H1 (cell line): ENCODE results near the gene CDC42EP5. TPM values are rescaled to one million over a fixed set of nuclear protein-coding genes. Genes with fewer than 3 reads are reported as not detected.

Source experiments
- CTCF ChIA-PET: fragments of 300-600 bp; sonication (Branson Sonifier 250); formaldehyde crosslinking; loops from one replicate; lab custom pipeline; 2021; ENCODE audit not compliant: partially characterized antibody; lab: Charles Lee
- POLR2A ChIA-PET: fragments of 300-600 bp; sonication (Branson Sonifier 250); formaldehyde crosslinking; loops from one replicate; lab custom pipeline; 2021; ENCODE audit warnings: inconsistent platforms; ENCODE audit not compliant: partially characterized antibody; lab: Charles Lee
- DNase-seq, 2 experiments: peaks; one replicate each; pipeline versions ENCODE4 v3.0.0 to v3.0.0-alpha.2; 2010 to 2022; ENCODE audit warnings: low spot score in 2 of 2, low read depth in 1 of 2, mixed read lengths in 1 of 2
- FAIRE-seq: peaks from 2 replicates; lab custom pipeline; 2011; peaks lifted over from hg19 to GRCh38; lab: Jason Lieb, UNC
- H2AFZ ChIP-seq: 2 replicates; pipeline ENCODE4 v1.8.1; 2012; ENCODE audit warnings: low read length, inconsistent platforms
- H2AK5ac ChIP-seq: 2 replicates; pipeline ENCODE4 v1.6.1; 2013; ENCODE audit warnings: low read depth, low read length
- H2BK120ac ChIP-seq: replicated peaks from 2 replicates; pipeline ENCODE3; 2013; ENCODE audit warnings: low read depth, low read length, inconsistent platforms
- H2BK12ac ChIP-seq: 2 replicates; pipeline ENCODE4 v1.6.1; 2013; ENCODE audit warnings: low read depth, low read length
- H2BK15ac ChIP-seq: 2 replicates; pipeline ENCODE4 v1.6.1; 2013; ENCODE audit warnings: low read length
- H2BK20ac ChIP-seq: 2 replicates; pipeline ENCODE4 v1.6.1; 2013; ENCODE audit warnings: low read length
- H2BK5ac ChIP-seq: 2 replicates; pipeline ENCODE4 v1.6.1; 2013; ENCODE audit warnings: low read depth, low read length
- H3K14ac ChIP-seq: 2 replicates; pipeline ENCODE4 v1.6.1; 2013; ENCODE audit warnings: inconsistent platforms; ENCODE audit not compliant: insufficient read length
- H3K18ac ChIP-seq: 2 replicates; pipeline ENCODE4 v1.6.1; 2013; ENCODE audit warnings: low read length; ENCODE audit errors: extremely low read depth
- H3K23ac ChIP-seq: 2 replicates; pipeline ENCODE4 v1.6.1; 2013; ENCODE audit warnings: inconsistent platforms; ENCODE audit not compliant: insufficient read length
- H3K23me2 ChIP-seq: 2 replicates; pipeline ENCODE4 v1.6.1; 2013; ENCODE audit warnings: low read depth, low read length
- H3K27ac ChIP-seq: 2 replicates; pipeline ENCODE4 v1.6.1; 2011; ENCODE audit warnings: low read depth, low read length, inconsistent platforms
- H3K27me3 ChIP-seq, 4 experiments: replicated peaks in 1 of 4; 1 replicate in 1 of 4; 2 replicates in 3 of 4; pipeline versions ENCODE4 v1.6.1 to v1.8.1; 2011 to 2013; ENCODE audit warnings: low read length in 3 of 4, mild to moderate bottlenecking in 3 of 4, inconsistent platforms in 2 of 4, mixed read lengths in 2 of 4, moderate library complexity in 1 of 4; ENCODE audit not compliant: control insufficient read depth in 3 of 4, insufficient read depth in 3 of 4; ENCODE audit errors: extremely low read depth in 1 of 4
- H3K36me3 ChIP-seq, 4 experiments: 2 replicates each; pipeline versions ENCODE4 v1.6.1 to v1.8.1; 2011 to 2013; ENCODE audit warnings: mild to moderate bottlenecking in 4 of 4, low read length in 3 of 4, moderate library complexity in 2 of 4, control low read depth in 1 of 4, inconsistent platforms in 1 of 4; ENCODE audit not compliant: insufficient read depth in 4 of 4, control insufficient read depth in 2 of 4
- H3K4ac ChIP-seq: replicated peaks from 2 replicates; pipeline ENCODE3; 2013; ENCODE audit warnings: low read length, low read depth, mixed read lengths, inconsistent platforms; ENCODE audit not compliant: insufficient read length
- H3K4me1 ChIP-seq, 4 experiments: replicated peaks in 1 of 4; 1 replicate in 1 of 4; 2 replicates in 3 of 4; pipeline versions ENCODE4 v1.6.1 to v1.8.1; 2011 to 2013; ENCODE audit warnings: low read length in 3 of 4, inconsistent platforms in 2 of 4, mixed read lengths in 1 of 4; ENCODE audit not compliant: insufficient read depth in 4 of 4, control insufficient read depth in 3 of 4
- H3K4me2 ChIP-seq, 2 experiments: 2 replicates each; pipeline versions ENCODE4 v1.6.1 to v1.8.1; 2011 to 2013; ENCODE audit warnings: low read depth in 2 of 2, low read length in 2 of 2, control low read depth in 1 of 2, inconsistent platforms in 1 of 2, mild to moderate bottlenecking in 1 of 2; ENCODE audit not compliant: insufficient read depth in 1 of 2
- H3K4me3 ChIP-seq, 4 experiments: fragments of 200-600, 300-600 bp in 1 of 4; sonication (generic), shearing (Covaris generic), sonication (Bioruptor Twin) in 1 of 4; 2 replicates each; pipeline versions ENCODE4 v1.5.1 to v1.8.1; 2011 to 2016; ENCODE audit warnings: low read length in 4 of 4, low read depth in 3 of 4, control low read depth in 2 of 4, inconsistent platforms in 2 of 4, mild to moderate bottlenecking in 2 of 4, mixed read lengths in 1 of 4, moderate library complexity in 1 of 4; ENCODE audit not compliant: insufficient read depth in 2 of 4; ENCODE audit errors: extremely low read depth in 1 of 4
- H3K56ac ChIP-seq: replicated peaks from 2 replicates; pipeline ENCODE3; 2013; ENCODE audit warnings: low read depth, mild to moderate bottlenecking, mixed read lengths, low read length, inconsistent platforms; ENCODE audit not compliant: insufficient read length
- H3K79me1 ChIP-seq: 2 replicates; pipeline ENCODE4 v1.6.1; 2013; ENCODE audit warnings: low read depth, low read length, control low read depth
- H3K79me2 ChIP-seq, 2 experiments: 2 replicates each; pipeline versions ENCODE4 v1.6.1 to v1.8.1; 2012 to 2013; ENCODE audit warnings: low read length in 2 of 2, mild to moderate bottlenecking in 2 of 2, inconsistent platforms in 1 of 2; ENCODE audit not compliant: insufficient read depth in 2 of 2, control insufficient read depth in 1 of 2
- H3K9ac ChIP-seq, 4 experiments: replicated peaks in 1 of 4; 1 replicate in 1 of 4; 2 replicates in 3 of 4; pipeline versions ENCODE4 v1.6.1 to v1.8.1; 2011 to 2013; ENCODE audit warnings: low read depth in 3 of 4, low read length in 3 of 4, control low read depth in 2 of 4, mild to moderate bottlenecking in 2 of 4, moderate library complexity in 2 of 4, inconsistent platforms in 1 of 4; ENCODE audit errors: extremely low read depth in 1 of 4
- H3K9me3 ChIP-seq, 2 experiments: 2 replicates each; pipeline versions ENCODE4 v1.6.1 to v1.8.1; 2012 to 2013; ENCODE audit warnings: mild to moderate bottlenecking in 2 of 2, moderate library complexity in 2 of 2, control low read depth in 1 of 2, inconsistent platforms in 1 of 2, low read depth in 1 of 2, low read length in 1 of 2, mixed read lengths in 1 of 2; ENCODE audit not compliant: insufficient read depth in 2 of 2
- H4K20me1 ChIP-seq, 2 experiments: replicated peaks in 1 of 2; 2 replicates each; pipeline versions ENCODE3 to v1.8.1; 2011 to 2013; ENCODE audit warnings: inconsistent platforms in 2 of 2, low read length in 2 of 2, mild to moderate bottlenecking in 1 of 2; ENCODE audit not compliant: insufficient read depth in 2 of 2, control insufficient read depth in 1 of 2
- H4K5ac ChIP-seq: 2 replicates; pipeline ENCODE4 v1.6.1; 2013; ENCODE audit warnings: low read length, low read depth, mixed read lengths, inconsistent platforms; ENCODE audit not compliant: insufficient read length
- H4K8ac ChIP-seq: 2 replicates; pipeline ENCODE4 v1.8.0; 2013; ENCODE audit warnings: mild to moderate bottlenecking, moderate library complexity, low read length, inconsistent platforms; ENCODE audit not compliant: insufficient read depth; ENCODE audit errors: extremely low read depth
- H4K91ac ChIP-seq: replicated peaks from 2 replicates; pipeline ENCODE3; 2013; ENCODE audit warnings: low read length, mixed read lengths, inconsistent platforms; ENCODE audit not compliant: insufficient read length
- ATF2 ChIP-seq: IDR thresholded peaks from 2 replicates; pipeline ENCODE4 v1.6.1; 2012; ENCODE audit warnings: low read length, inconsistent platforms
- BACH1 ChIP-seq: IDR thresholded peaks from 2 replicates; pipeline ENCODE4 v1.6.1; 2012; ENCODE audit warnings: low read length, improper control_type of control experiment
- CHD2 ChIP-seq: IDR thresholded peaks from 2 replicates; pipeline ENCODE4 v1.6.1; 2012; ENCODE audit warnings: low read length, improper control_type of control experiment
- CREB1 ChIP-seq: IDR thresholded peaks from 2 replicates; pipeline ENCODE4 v1.6.1; 2012; ENCODE audit warnings: inconsistent platforms
- EZH2 ChIP-seq: fragments of 200-600 bp; sonication (generic); IDR thresholded peaks from 2 replicates; pipeline ENCODE4 v1.7.1; 2012; ENCODE audit warnings: low read depth, mild to moderate bottlenecking, moderate library complexity, low read length, inconsistent platforms; ENCODE audit not compliant: severe bottlenecking
- HDAC6 ChIP-seq: IDR thresholded peaks from one replicate; pipeline ENCODE4 v1.7.1; 2012; ENCODE audit warnings: low read depth, mild to moderate bottlenecking, inconsistent platforms, low read length, moderate library complexity
- NRF1 ChIP-seq: IDR thresholded peaks from 2 replicates; pipeline ENCODE4 v1.6.1; 2011; ENCODE audit warnings: mild to moderate bottlenecking, low read depth, low read length, improper control_type of control experiment
- RBBP5 ChIP-seq: IDR thresholded peaks from 2 replicates; pipeline ENCODE4 v1.7.1; 2012; ENCODE audit warnings: low read depth, mild to moderate bottlenecking, inconsistent platforms, low read length, moderate library complexity, borderline replicate concordance
- SIX5 ChIP-seq: IDR thresholded peaks from 2 replicates; pipeline ENCODE4 v1.6.1; 2011; ENCODE audit warnings: mild to moderate bottlenecking, low read depth, low read length
- TAF1 ChIP-seq: IDR thresholded peaks from 2 replicates; pipeline ENCODE4 v1.6.1; 2011; ENCODE audit warnings: mild to moderate bottlenecking, low read depth, low read length
- TAF7 ChIP-seq: optimal IDR thresholded peaks from 2 replicates; pipeline ENCODE3; 2011; ENCODE audit warnings: low read depth, mild to moderate bottlenecking, inconsistent platforms, low read length, moderate library complexity, borderline replicate concordance
- TEAD4 ChIP-seq: IDR thresholded peaks from 2 replicates; pipeline ENCODE4 v1.6.1; 2012; ENCODE audit warnings: low read depth, low read length, inconsistent platforms, mixed read lengths
- WGBS, 2 experiments: shearing (Covaris generic) in 1 of 2; methylation state at CpG; one replicate each; pipeline versions ENCODE4 v1.1.6 to v1.1.7; 2013 to 2015; ENCODE audit warnings: low lambda C conversion rate in 2 of 2, mixed read lengths in 2 of 2, inconsistent platforms in 1 of 2, low coverage in 1 of 2, missing lambda C conversion rate in 1 of 2; ENCODE audit not compliant: insufficient replicate concordance in 2 of 2, insufficient coverage in 1 of 2, insufficient read length in 1 of 2; ENCODE audit errors: extremely low coverage in 1 of 2, missing lambda C conversion rate in 1 of 2; 5-methylcytosine and 5-hydroxymethylcytosine counted together
- polyA plus RNA-seq, 7 experiments: library from polyadenylated mRNA; depleted of rRNA in 3 of 7; stranded (reverse) in 5 of 7; unstranded in 2 of 7; fragments of >200 nt in 5 of 7; fragments of 200-250 nt in 2 of 7; gene quantifications; 1 replicate in 5 of 7; 2 replicates in 1 of 7; 4 replicates in 1 of 7; pipeline versions ENCODE4 v1.2.1 to v1.2.3, GENCODE V29; 2011 to 2013; ENCODE audit warnings: missing spikeins in 2 of 7, mixed read lengths in 2 of 7
- total RNA-seq: library from RNA; stranded (reverse); fragmentation: NEBNext Ultra II Directional; extraction: Animal tissue kit (Norgen Biotek cat#: 25700); gene quantifications from 2 replicates; pipeline ENCODE4 v1.2.1, GENCODE V29; 2021

CDC42EP5 gene
- total and polyA plus RNA-seq, 2 of the 8 experiments (the other 6 are each of a cell fraction or from before 2014, with no cell fraction given), result 1.8 to 2.1 TPM

GRCh38 chr19:54444737-54445136, 28.4 kb downstream of the CDC42EP5 start:
- H3K79me2 ChIP-seq, result peaks cover 3 to 20% of the 10 kb centered on the region in 2 experiments
- H3K36me3 ChIP-seq, result peaks cover 0 to 5% (median 3%) of the 10 kb centered on the region in 4 experiments; a peak in 4 of 8 replicates
- H3K27ac ChIP-seq, result no peak overlapping the region
- no peak overlapping the region for H3K4ac ChIP-seq
- peaks cover 2% of the 10 kb centered on the region for H3K79me1 ChIP-seq
- FAIRE-seq (no peak), DNase-seq (no peak)
- H3K4me2 ChIP-seq, result no peak overlapping the region
- H3K23me2 ChIP-seq, result peaks cover 6% of the 10 kb centered on the region; the same call in 1 of the 2 replicates
- H2BK15ac ChIP-seq, result no peak overlapping the region
- POLR2A ChIA-PET, result interaction anchor here (1.1 to 1.6 kb wide), 2 partner anchors 12 to 18 kb away, joined by 4 read pairs; no protein-coding TSS in a partner anchor
- TF ChIP-seq ATF2 (no peak), HDAC6 (no peak), NRF1 (no peak), CHD2 (no peak), BACH1 (no peak), EZH2 (no peak), RBBP5 (no peak), CREB1 (no peak), TEAD4 (no peak), TAF1 (no peak), SIX5 (no peak), TAF7 (no peak)
- WGBS, 2 experiments, result 87% methylated on average over 7 of the region's 7 CpGs; no CpG with 5 or more reads in 1 of the 2 experiments
- H3K4me1 ChIP-seq, result peaks cover 0 to 2% (median 0%) of the 10 kb centered on the region in 4 experiments; a peak in 2 of 7 replicates
- no peak overlapping the region for H2BK5ac ChIP-seq
- no peak overlapping the region for H2BK20ac ChIP-seq
- no peak overlapping the region for H2BK120ac ChIP-seq
- no peak overlapping the region for H2AK5ac ChIP-seq
- H3K56ac ChIP-seq, result no peak overlapping the region
- H3K27me3 ChIP-seq, result no peaks in the 10 kb centered on the region
- no peak overlapping the region for H2AFZ ChIP-seq
- no peak overlapping the region for H2BK12ac ChIP-seq
- H4K5ac ChIP-seq, result no peak overlapping the region
- H3K14ac ChIP-seq, result no peak overlapping the region
- no peak overlapping the region for H4K91ac ChIP-seq
- CTCF ChIA-PET, result no interaction called here
- H4K20me1 ChIP-seq, result peaks cover under 1 to 3% of the 10 kb centered on the region in 2 experiments
- no peak overlapping the region for H3K4me3 ChIP-seq
- no peak overlapping the region for H3K23ac ChIP-seq
- H3K9ac ChIP-seq, result no peak overlapping the region
- no peak overlapping the region for H3K18ac ChIP-seq
- H4K8ac ChIP-seq, result no peak overlapping the region
- H3K9me3 ChIP-seq, result no peaks in the 10 kb centered on the region
